Pancreas (tissue), 10 donors: ENCODE measurements around the gene SPRR2D. TPM values are rescaled to one million over a fixed set of nuclear protein-coding genes. Genes with fewer than 3 reads are reported as not detected.
"Not testable (repeated sequence)": the region's sequence is repeated elsewhere in the genome, so short reads cannot be mapped to it uniquely, and the experiment has no call there.

Source experiments
- ATAC-seq, 4 donors: fragments of 200-7000 bp; cut with Tn5 transposase; one replicate each; pipeline versions ENCODE4 v1.8.0 to v1.9.1; 2020; ENCODE audit warnings: mild to moderate bottlenecking in 4 of 4, moderate library complexity in 4 of 4
- DNase-seq, 6 donors: peaks; one replicate each; pipeline ENCODE4 v3.0.0-alpha.2; 2020
- FAIRE-seq: peaks from 2 replicates; lab custom pipeline; 2012; peaks lifted over from hg19 to GRCh38; lab: Jason Lieb, UNC
- H3K27ac ChIP-seq, 4 donors: fragments of 200-600 bp; sonication (generic); 1 replicate in 3 of 4; 2 replicates in 1 of 4; pipeline versions ENCODE4 v1.5.0 to v1.8.0; 2020
- H3K27me3 ChIP-seq, 4 donors: fragments of 200-600 bp; one replicate each; pipeline ENCODE4 v1.8.0; 2021
- H3K36me3 ChIP-seq, 3 donors: fragments of 200-600 bp; sonication (generic) in 1 of 3; one replicate each; pipeline versions ENCODE4 v1.5.0 to v1.8.0; 2020 to 2021
- H3K4me1 ChIP-seq, 3 donors: fragments of 200-600 bp; one replicate each; pipeline ENCODE4 v1.8.0; 2021
- H3K4me3 ChIP-seq, 4 donors: fragments of 200-600 bp; sonication (generic) in 2 of 4; one replicate each; pipeline versions ENCODE4 v1.5.0 to v1.8.0; 2020 to 2021
- H3K9me3 ChIP-seq, 4 donors: fragments of 200-600 bp; one replicate each; pipeline ENCODE4 v1.8.0; 2021
- CTCF ChIP-seq, 4 donors: fragments of 200-600 bp; sonication (generic) in 3 of 4; IDR thresholded peaks; one replicate each; pipeline versions ENCODE4 v1.5.0 to v1.8.0; 2021; ENCODE audit warnings: antibody characterized with exemption in 4 of 4
- WGBS, 2 donors: extraction: QIAGEN DNeasy Blood & Tissue Kit; methylation state at CpG; one replicate each; pipeline ENCODE4 v1.1.7; 2013; 5-methylcytosine and 5-hydroxymethylcytosine counted together
- intact Hi-C, 3 donors: fragments of 100-400 bp; cut with DNase I; formaldehyde crosslinking; loops; one replicate each; pipeline versions ENCODE4 v1.11.1 to v1.14.2; 2022
- polyA plus RNA-seq, 2 donors: library from polyadenylated mRNA; stranded (reverse); fragments of 200-250 nt; gene quantifications; one replicate each; pipeline ENCODE4 v1.2.3, GENCODE V29; 2013
- total RNA-seq, 6 donors: library from RNA; stranded (reverse); fragmentation: NEBNext Ultra II Directional in 4 of 6; extraction: Animal tissue kit (Norgen Biotek cat#: 25700) in 4 of 6; gene quantifications; one replicate each; pipeline versions ENCODE4 v1.2.1 to v1.2.4, GENCODE V29; 2021 to 2023
- donor health status: healthy with polysubstance abuse.
- donor health status: DM: no; HTN: no; CAD: no; lungs with moderate emphysema.
- donor health status: DM: no; HTN: no; CAD: no.
- donor health status: control.
- donor health status: control.
- donor health status: Bipolar disorder and iron deficiency.
- donor health status: DM: yes; HTN: yes; CAD: no.
- donor health status: DM: no; HTN: no; CAD: no.
- donor health status: DM: no; HTN: no; CAD: no.
- donor health status: DM: yes; HTN: yes; CAD: no.

SPRR2D gene
- total and polyA plus RNA-seq, 8 donors, result 0.53 TPM; not detected in 7

GRCh38 chr1:153028766-153029165 lies 12.2 kb downstream of the SPRR2D start:
- Histone ChIP-seq H3K4me1 (no peaks in the 10 kb centered on the region), H3K9me3 (no peaks in the 10 kb centered on the region), H3K36me3 (no peaks in the 10 kb centered on the region), H3K27me3 (no peaks in the 10 kb centered on the region), H3K4me3 (no peak overlapping the region), H3K27ac (no peak overlapping the region)
- intact Hi-C loops, result no loop called here
- no peak for ATAC-seq
- no peak for TF ChIP-seq CTCF (IDR thresholded peaks at IDR 0.05)
- 59 to 73% methylated on average over 1 of the region's 1 CpG for WGBS, 2 donors
- FAIRE-seq, result no peak
- no peak for DNase-seq

- no peaks in the 10 kb centered on the region for H3K4me1 ChIP-seq
- no peaks in the 10 kb centered on the region for H3K27me3 ChIP-seq
- no peaks in the 10 kb centered on the region for H3K36me3 ChIP-seq
- intact Hi-C loops, result no loop called here
- no peaks in the 10 kb centered on the region for H3K9me3 ChIP-seq
- DNase-seq (no peak), FAIRE-seq (no peak), ATAC-seq (no peak)
- H3K4me3 ChIP-seq, result no peak overlapping the region
- H3K27ac ChIP-seq, result no peak overlapping the region
- TF ChIP-seq CTCF (IDR thresholded peaks at IDR 0.05), result no peak
- 55 to 67% methylated on average over 1 of the region's 1 CpG for WGBS, 2 donors
These were observed 15.1 kb downstream of the SPRR2D start for GRCh38 chr1:153025797-153026196.

DNA sequence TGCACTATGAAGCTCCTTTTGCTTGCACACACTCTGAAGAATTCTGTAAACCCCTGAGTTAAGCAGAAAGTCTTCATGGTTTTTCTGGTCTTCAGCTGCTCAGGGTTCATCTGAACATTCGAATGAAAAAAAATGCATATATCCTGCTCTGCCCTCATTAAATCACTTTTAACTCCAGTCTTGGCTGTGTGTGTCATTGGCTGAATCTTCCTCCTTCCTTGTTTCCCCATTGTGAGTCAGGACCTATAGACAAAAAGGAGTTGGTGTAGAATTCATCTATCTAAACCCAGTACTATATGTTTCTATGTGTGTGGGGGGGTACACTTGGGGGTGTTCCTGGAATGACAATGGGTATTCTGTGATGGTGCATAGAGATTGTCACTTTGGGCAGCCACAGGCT lies 16.5 kb downstream of the SPRR2D start:
- ATAC-seq (no peak), FAIRE-seq (no peak), DNase-seq (no peak)
- Histone ChIP-seq H3K27me3 (no peaks in the 10 kb centered on the region), H3K36me3 (no peaks in the 10 kb centered on the region), H3K9me3 (no peaks in the 10 kb centered on the region), H3K4me1 (no peaks in the 10 kb centered on the region), H3K4me3 (no peak overlapping the region), H3K27ac (no peak overlapping the region)
- intact Hi-C loops, result no loop called here
- WGBS, 2 donors, result 66 to 79% methylated on average over 1 of the region's 1 CpG
- TF ChIP-seq CTCF (IDR thresholded peaks at IDR 0.05), result no peak

DNA sequence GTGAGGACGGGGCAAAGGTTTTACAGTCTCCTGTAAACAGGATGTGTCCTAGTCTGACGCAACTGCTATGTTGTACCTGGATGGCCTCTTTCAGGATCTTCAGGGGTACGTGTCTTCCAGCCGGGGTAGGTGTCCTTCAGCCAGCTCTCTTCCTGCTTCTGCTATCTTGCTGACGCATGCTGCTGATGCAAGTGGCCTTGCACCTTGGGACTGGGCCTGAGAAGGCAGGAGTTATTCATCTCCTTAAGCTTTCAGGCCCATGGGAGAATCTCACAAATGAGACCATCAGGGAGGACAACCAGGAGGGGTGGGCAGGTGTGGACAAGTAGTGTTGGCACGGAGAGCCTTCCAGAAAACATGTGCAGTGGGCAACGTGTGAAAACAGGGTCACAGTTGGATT lies 17.8 kb downstream of the SPRR2D start:
- H3K27me3 ChIP-seq, result no peaks in the 10 kb centered on the region
- intact Hi-C loops, result no loop called here
- H3K4me1 ChIP-seq, result no peaks in the 10 kb centered on the region
- H3K27ac ChIP-seq, result no peak overlapping the region
- 86 to 91% methylated on average over 7 of the region's 7 CpGs for WGBS, 2 donors
- DNase-seq (no peak), ATAC-seq (no peak), FAIRE-seq (no peak)
- H3K4me3 ChIP-seq, result no peak overlapping the region
- TF ChIP-seq CTCF (IDR thresholded peaks at IDR 0.05), result no peak
- H3K9me3 ChIP-seq, result no peaks in the 10 kb centered on the region
- H3K36me3 ChIP-seq, result no peaks in the 10 kb centered on the region

- FAIRE-seq, H3K9me3 ChIP-seq, H3K4me1 ChIP-seq, ATAC-seq, intact Hi-C loops, H3K27me3 ChIP-seq, H3K36me3 ChIP-seq, H3K27ac ChIP-seq, H3K4me3 ChIP-seq, DNase-seq: not testable (repeated sequence)
- 57 to 59% methylated on average over 9 of the region's 9 CpGs for WGBS, 2 donors
These were observed 18.6 kb downstream of the SPRR2D start for GRCh38 chr1:153022340-153022739.

DNA sequence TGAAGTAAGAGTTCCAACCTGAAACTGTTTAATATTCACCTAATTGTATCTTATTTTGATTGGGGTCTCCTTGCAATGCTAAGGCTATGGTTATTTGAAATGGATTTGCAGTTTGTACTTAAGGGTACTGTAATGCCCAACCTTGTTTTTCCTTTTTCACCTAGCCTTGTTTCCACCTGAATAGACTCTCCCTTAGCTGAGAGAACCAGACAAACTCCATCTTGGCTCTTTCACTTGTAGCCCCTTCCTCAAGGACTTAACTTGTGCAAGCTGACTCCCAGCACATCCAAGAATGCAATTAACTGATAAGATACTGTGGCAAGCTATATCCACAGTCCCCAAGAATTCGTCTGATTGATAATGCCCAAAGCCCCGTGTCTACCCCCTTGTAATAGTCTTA lies 19.1 kb downstream of the SPRR2D start:
- WGBS, 2 donors, result 23 to 32% methylated on average over 2 of the region's 2 CpGs
- DNase-seq, H3K36me3 ChIP-seq, H3K27ac ChIP-seq, H3K9me3 ChIP-seq, FAIRE-seq, H3K4me3 ChIP-seq, H3K4me1 ChIP-seq, intact Hi-C loops, ATAC-seq, H3K27me3 ChIP-seq: not testable (repeated sequence)

DNA sequence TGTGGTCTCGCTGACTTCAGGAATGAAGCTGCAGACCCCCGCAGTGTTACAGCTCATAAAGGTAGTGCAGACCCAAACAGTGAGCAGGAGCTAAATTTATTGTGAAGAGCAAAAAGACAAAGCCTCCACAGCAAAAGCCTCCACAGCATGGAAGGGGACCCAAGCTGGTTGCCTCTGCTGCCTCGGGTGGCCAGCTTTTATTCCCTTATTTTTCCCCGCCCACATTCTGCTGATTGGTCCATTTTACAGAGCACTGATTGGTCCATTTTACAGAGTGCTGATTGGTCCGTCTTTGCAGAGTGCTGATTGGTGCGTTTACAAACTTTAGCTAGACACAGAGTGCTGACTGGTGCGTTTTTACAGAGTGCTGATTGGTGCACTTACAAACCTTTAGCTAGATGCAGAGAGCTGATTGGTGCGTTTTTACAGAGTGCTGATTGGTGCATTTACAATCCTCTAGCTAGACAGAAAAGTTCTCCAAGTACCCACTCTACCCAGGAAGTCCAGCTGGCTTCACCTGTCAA lies 29.6 kb downstream of the SPRR2D start:
- WGBS, 2 donors, result 69 to 76% methylated on average over 8 of the region's 8 CpGs
- H3K36me3 ChIP-seq, intact Hi-C loops, DNase-seq, FAIRE-seq, H3K4me1 ChIP-seq, H3K27me3 ChIP-seq, H3K27ac ChIP-seq, H3K4me3 ChIP-seq, H3K9me3 ChIP-seq, ATAC-seq: not testable (repeated sequence)
